ENCODE results near the gene XCL2. TPM values are rescaled to one million over a fixed set of nuclear protein-coding genes. Genes with fewer than 3 reads are reported as not detected.
"Not testable (repeated sequence)": the region's sequence is repeated elsewhere in the genome, so short reads cannot be mapped to it uniquely, and the experiment has no call there.

XCL2 gene
- total RNA-seq, 6 donors from 2014 or later = 1.3 to 9.0 (median 1.7) TPM; not detected in 2

GRCh38 chr1:168574234-168574633, 30.4 kb upstream of the XCL2 start:
- H3K27ac ChIP-seq, H3K4me1 ChIP-seq, H3K36me3 ChIP-seq, H3K4me3 ChIP-seq, H3K9me3 ChIP-seq, H3K27me3 ChIP-seq: not testable (repeated sequence)
- 7% methylated on average over 4 of the region's 4 CpGs for WGBS, 2 donors
- peak in 5 of 6 experiments; percentile 14 to 66 (median 50) for TF ChIP-seq CTCF (IDR thresholded peaks at IDR 0.05)
- ATAC-seq (ENCODE audit: low FRiP score in 2 of 2) (peak in 1 of 2 donors; percentile 78), DNase-seq (peak in 1 of 2 donors; percentile 28)

- no peaks in the 10 kb centered on the region for H3K4me1 ChIP-seq
- DNase-seq (no peak), ATAC-seq (ENCODE audit: low FRiP score in 2 of 2) (no peak)
- no peaks in the 10 kb centered on the region for H3K27me3 ChIP-seq
- no peaks in the 10 kb centered on the region for H3K36me3 ChIP-seq
- 88 to 94% methylated on average over 3 of the region's 3 CpGs for WGBS, 2 donors
- H3K27ac ChIP-seq = no peak overlapping the region
- TF ChIP-seq EP300 (IDR thresholded peaks at IDR 0.05) = no peak
- no peak for TF ChIP-seq CTCF (IDR thresholded peaks at IDR 0.05)
- TF ChIP-seq POLR2AphosphoS5 (IDR thresholded peaks at IDR 0.05) = no peak
- no peak for TF ChIP-seq POLR2A (IDR thresholded peaks at IDR 0.05)
- H3K4me3 ChIP-seq = no peak overlapping the region
- no peaks in the 10 kb centered on the region for H3K9me3 ChIP-seq
These were observed 28.8 kb upstream of the XCL2 start for GRCh38 chr1:168572633-168573032.

- H3K36me3 ChIP-seq = no peaks in the 10 kb centered on the region
- no peak for ATAC-seq (ENCODE audit: low FRiP score in 2 of 2)
- H3K27me3 ChIP-seq = no peaks in the 10 kb centered on the region
- 86 to 95% methylated on average over 3 of the region's 3 CpGs for WGBS, 2 donors
- no peak overlapping the region for H3K27ac ChIP-seq
- no peak for DNase-seq
- no peaks in the 10 kb centered on the region for H3K9me3 ChIP-seq
- no peak overlapping the region for H3K4me3 ChIP-seq
- TF ChIP-seq CTCF (IDR thresholded peaks at IDR 0.05) (no peak), POLR2A (IDR thresholded peaks at IDR 0.05) (no peak), POLR2AphosphoS5 (IDR thresholded peaks at IDR 0.05) (no peak), EP300 (IDR thresholded peaks at IDR 0.05) (no peak)
- H3K4me1 ChIP-seq = no peaks in the 10 kb centered on the region
These were observed 26.9 kb upstream of the XCL2 start for GRCh38 chr1:168570652-168571051.

GRCh38 chr1:168568346-168568745, 24.5 kb upstream of the XCL2 start:
- TF ChIP-seq EP300 (IDR thresholded peaks at IDR 0.05) = no peak
- no peak for TF ChIP-seq CTCF (IDR thresholded peaks at IDR 0.05)
- TF ChIP-seq POLR2A (IDR thresholded peaks at IDR 0.05) = no peak
- no peak for TF ChIP-seq POLR2AphosphoS5 (IDR thresholded peaks at IDR 0.05)
- ATAC-seq (ENCODE audit: low FRiP score in 2 of 2) (no peak), DNase-seq (no peak)
- Histone ChIP-seq H3K4me3 (no peak overlapping the region), H3K27me3 (no peaks in the 10 kb centered on the region), H3K9me3 (no peaks in the 10 kb centered on the region), H3K36me3 (no peaks in the 10 kb centered on the region), H3K4me1 (no peaks in the 10 kb centered on the region), H3K27ac (no peak overlapping the region)
- 88 to 90% methylated on average over 1 of the region's 1 CpG for WGBS, 2 donors

GRCh38 chr1:168567568-168567967, 23.8 kb upstream of the XCL2 start:
- no peaks in the 10 kb centered on the region for H3K27me3 ChIP-seq
- no peak overlapping the region for H3K4me3 ChIP-seq
- 96 to 98% methylated on average over 3 of the region's 3 CpGs for WGBS, 2 donors
- H3K9me3 ChIP-seq = no peaks in the 10 kb centered on the region
- ATAC-seq (ENCODE audit: low FRiP score in 2 of 2) (no peak), DNase-seq (no peak)
- no peak overlapping the region for H3K27ac ChIP-seq
- no peaks in the 10 kb centered on the region for H3K36me3 ChIP-seq
- TF ChIP-seq POLR2AphosphoS5 (IDR thresholded peaks at IDR 0.05) (no peak), POLR2A (IDR thresholded peaks at IDR 0.05) (no peak), CTCF (IDR thresholded peaks at IDR 0.05) (no peak), EP300 (IDR thresholded peaks at IDR 0.05) (no peak)
- H3K4me1 ChIP-seq = no peaks in the 10 kb centered on the region
